ENCODE results near the gene NEURL1.
A peak's percentile ranks its signal among the peaks of the same experiment; 100 is the strongest.
"Not testable (repeated sequence)": the region's sequence is repeated elsewhere in the genome, so short reads cannot be mapped to it uniquely, and the experiment has no call there.

The NEURL1 gene

DNA sequence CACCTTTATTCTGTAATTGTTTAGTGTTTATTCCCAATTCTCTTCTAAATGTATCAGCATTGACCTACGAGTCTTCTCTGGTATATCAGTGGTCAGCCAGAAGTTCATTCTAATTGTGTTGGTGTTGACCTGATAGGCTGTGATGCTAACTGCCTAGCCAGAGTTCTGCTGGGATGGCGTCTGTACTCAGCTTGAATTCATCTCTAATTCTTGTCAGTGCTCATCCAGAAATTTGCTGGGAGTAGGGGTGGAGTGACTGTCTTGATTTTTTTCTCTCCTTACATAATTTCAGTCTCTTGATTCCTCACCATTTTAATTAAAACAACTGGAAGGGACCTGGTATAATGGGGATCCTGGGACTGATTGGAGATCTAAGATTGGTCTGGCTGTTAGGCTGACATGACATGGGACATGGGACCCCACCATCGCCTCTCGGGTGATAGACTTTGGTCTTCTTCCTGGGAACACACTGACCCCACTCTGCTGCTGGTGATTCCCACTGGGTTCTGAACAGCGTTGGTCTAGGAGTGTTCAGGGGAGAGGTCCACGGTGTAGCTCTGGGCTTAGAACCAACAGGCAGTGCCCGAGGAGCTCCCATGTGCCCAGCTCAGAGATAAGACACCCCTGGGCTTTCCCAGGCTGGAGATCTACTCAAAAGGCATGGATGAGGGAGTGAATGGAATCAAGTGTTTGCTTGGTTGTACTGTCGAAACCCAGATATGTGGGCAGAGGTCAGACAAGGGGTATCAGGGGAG lies 3.8 kb downstream of the NEURL1 start:
- DNase-seq, result no peak

DNA sequence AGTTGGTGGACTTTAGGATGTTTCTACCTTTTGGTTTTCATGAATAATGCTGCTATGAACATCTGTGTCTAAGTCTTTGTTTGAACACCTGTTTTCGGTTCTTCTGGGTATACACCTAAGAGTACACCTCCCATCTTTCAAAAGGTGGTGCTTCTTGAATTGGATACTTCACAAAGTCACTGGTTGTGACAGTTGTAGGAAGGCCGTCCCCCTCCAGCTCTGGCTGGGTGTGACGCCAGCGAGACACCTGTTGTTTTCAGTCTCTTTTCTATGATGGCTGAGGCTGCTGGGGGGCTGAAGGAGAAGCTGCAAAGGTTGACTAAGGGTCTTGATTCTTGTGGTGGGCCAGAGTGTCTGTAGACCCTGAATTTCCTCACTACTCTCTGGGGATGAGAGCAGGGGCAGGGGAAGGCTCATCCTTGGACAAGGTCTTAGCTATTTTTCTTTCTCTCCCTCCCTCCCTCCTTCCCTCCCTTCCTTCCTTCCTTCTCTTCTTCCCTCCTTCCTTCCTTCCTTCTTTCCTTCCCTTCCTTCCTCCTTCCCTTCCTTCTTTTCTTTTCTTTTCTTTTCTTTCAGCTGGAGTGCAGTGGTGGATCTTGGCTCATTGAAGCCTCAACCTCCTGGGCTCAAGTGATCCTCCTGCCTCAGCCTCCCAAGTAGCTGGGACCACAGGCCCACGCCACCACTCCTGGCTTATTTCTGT lies 5.6 kb downstream of the NEURL1 start:
- DNase-seq, result no peak

DNA sequence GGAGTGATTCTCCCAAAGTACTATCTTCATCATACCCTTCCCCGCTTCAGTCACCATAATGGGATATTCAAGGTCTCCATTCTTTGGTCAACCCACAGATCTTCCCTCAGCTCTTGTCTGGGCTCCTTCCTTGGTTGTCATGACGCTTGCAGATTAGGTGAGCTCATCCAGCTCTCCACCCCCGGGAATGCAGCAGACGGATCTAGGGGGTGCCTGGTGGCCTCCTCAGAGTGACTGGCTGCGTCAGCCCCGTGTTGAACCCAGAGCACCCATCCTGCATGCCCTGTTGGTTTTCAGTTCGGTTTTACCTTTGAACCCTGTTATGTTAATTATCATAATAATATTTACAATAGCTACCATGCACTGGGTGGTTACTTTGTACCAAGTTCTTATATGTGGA lies 6.4 kb downstream of the NEURL1 start:
- no peak for DNase-seq

DNA sequence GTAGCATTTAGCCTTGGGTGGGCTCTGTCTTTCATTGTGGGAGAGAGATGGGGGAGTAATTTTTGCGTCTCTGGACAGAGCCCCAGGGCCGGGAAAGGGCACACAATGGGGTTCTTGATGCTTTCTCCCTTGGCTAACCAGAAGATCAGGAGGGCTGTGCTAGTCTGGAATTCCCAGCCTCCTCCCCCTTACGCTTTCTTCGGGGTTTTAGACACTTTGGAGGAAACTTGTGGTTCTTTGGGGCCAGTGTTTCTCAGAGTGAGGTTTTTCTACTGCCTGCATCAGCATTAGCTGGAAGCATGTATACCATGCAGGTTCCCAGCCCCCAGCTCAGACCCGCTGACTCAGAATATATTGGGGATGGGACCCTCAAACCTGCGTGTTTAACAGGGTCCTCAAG lies 7.0 kb downstream of the NEURL1 start:
- DNase-seq, result no peak

DNA sequence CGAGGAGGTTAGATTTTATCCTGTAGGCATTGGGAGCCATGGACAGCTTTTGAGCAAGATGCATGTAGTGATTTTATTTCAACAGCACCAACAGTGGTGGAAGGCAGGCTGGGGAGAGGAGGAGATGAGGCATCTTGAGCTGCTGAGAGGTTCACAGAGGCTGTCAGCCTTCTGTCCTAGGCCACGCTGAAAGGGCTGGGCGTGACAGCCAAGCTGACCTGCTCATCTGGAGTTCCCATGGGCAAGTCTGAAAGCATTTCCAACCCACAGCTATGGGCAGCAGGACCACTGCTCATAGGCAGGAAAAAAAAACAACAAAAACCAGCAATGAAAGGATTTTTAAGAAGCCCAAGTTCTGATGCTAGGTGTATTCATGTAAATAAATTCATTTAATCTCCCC lies 7.7 kb downstream of the NEURL1 start:
- no peak for DNase-seq

DNA sequence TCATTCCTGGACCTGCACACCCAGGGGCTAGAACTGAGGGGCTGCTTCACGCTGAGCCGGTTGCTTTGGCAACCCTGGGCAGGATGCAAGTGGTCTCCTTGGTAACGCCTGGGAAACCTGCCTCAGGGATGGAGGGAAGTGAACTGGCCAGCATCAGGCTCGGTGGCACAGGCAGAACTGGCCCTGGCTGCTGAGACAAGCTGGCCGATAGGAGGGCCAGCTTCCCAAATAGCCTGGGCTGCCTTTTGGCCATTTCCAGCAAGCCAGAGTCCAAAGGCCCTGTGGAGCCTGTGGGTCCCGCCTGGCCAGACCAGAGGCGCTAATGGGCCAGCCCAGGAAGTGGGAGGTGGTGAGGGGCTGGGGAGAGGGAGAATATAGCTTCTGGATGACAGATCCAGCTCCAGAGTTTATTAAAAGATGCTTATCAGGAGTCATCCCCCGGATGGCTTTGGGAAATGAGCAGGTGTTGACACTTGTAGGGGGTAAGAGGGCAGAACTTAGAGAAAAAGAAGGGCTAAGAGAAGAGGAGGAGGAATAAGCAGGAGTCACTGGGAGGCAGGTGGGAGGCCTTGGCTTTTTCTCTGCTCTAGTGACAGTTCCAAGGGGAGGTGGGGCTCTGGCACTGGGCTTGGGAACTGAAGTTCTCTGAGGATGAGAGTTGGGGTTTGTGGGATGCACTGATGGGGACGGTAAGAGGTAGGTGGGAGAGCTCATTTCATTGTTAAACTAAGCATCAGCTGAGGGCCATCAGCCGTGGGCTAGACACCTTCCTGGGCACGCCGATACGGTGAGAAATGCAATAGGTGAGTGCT lies 9.6 kb downstream of the NEURL1 start:
- DNase-seq, result peak; percentile 65 to 72

DNA sequence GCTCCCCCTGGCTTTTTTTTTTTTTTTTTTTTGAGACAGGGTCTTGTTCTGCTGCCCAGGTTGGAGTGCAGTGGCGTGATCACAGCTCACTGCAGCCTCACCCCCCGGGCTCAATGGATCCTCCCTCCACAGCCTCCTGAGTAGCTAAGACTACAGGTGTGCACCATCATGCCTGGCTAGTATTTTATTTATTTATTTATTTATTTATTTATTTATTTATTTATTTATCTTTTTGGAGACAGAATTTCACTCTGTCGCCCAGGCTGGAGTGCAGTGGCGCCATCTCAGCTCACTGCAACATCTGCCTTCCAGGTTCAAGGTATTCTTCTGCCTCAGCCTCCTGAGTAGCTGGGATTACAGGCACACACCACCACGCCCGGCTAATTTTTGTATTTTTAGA lies 10.3 kb downstream of the NEURL1 start:
- DNase-seq, result not testable (repeated sequence)

DNA sequence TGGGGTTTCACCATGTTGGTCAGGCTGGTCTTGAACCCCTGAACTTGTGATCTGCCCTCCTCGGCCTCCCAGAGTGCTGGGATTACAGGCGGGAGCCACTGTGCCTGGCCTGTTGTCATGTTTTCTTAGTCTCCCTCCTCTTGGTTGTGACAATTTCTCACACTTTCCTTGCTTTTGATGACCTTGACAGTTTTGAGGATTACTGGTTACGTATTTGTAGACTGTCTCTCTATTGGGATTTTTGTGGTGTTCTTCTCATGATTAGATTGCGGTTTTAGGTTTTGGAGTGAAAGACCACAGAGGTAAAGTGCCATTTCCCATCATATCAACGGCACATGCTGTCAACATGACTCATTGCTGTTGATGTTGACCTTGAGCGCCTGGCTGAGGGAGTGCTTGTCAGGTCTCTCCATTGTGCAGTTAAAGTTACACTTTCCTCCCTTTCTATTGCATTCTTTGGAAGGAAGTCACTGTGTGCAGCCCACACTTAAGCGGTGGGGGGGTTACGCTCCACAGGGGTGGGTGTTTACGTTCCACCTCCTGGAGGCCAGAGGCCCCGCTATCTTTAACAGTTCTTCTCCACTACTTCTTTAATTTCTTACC lies 10.8 kb downstream of the NEURL1 start:
- DNase-seq, result no peak

DNA sequence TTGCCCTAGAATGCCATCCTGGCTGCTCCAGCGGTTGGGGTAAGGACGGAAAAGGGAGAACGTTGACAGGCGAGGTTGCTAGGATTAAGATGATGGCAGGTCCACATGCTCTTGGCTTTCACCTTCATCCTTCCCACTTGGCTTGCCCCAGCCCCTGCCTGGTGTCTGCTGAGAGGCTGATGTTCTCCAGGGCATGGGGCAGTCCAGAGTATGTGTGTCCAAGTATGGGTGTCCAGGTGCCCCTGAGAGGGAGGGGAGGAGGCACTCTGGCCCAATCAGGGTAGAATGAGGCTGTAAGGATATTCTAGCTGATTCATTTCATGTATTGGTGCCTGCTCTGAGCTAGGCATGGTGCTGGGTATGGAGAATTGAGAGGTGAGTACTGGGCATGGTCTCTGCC lies 12.6 kb downstream of the NEURL1 start:
- no peak for DNase-seq

DNA sequence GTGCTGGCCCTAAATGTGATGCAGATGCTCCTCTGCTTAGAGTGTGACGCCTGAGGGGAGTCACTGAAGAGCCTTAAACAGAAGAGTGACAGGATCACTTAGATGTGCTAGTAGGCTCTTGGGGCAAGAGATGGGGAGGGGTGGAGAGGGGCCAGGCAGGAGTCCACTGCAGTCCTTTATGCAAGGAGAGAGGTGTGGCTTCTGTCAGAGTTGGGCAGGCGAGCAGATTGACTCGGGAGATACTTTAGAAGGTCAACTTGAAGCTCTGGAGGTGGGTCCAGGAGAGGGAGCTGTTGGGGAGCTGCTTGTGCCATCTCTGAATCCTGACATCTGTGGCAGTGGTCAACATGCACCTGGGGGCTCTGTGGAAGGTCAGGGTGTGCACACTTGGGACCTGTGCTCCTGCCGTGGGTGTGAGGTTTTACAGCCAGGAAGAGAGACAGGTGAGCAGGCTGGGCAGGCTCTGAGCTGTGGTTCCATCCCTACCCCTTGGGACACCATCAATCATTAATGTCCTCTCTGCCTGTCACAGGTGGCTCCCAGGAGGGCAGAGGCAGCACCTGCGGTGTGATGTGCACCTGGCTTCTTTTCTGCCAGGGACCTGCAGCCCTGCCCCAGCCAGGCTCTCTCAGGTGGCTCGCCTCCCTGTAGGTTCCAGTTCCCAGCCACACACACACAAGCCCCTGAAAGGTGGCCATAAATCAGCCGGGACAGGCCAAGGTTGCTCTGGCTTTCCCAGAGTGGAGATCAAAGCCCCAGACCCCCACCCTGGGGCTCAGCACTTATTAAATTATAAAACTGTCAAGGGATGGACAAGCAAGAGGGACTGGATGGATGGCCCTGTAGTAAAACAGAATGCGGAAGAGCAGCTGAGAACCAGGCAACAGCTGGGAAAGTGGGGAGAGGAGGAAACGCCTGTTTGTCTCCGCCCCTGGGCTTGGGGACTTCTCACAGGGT lies 14.0 kb downstream of the NEURL1 start:
- no peak for DNase-seq

DNA sequence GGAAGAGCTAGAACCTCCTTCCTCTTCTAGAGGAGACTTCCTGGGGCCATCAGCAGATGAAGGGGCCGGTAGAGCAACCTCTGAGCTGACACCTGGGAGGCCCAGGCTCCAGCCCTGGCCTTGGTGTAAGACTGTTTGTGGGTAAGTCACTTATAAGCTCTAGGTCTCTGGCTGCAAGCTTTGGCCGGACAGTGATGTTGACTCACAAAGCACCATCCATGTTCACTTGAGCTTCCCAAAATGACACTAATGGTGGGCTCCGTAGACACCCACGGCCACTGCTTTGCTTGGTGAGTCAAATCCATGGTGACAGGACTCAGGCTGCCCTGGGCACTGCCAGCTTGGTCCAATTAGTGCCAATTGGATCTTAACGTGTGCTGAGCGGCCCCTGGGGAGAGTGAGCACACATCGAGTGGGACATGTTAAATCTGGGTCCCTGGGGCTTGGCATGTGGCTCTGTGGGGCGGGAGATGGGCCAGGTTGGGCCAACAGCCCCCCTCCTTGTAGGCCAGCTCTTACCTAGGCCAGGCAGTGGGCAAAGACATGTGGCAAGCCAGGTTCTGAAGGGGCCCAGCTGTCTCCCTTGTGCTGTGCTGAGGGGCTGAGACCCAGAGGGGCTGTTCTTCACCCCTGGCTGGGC lies 16.7 kb downstream of the NEURL1 start:
- DNase-seq, result no peak

DNA sequence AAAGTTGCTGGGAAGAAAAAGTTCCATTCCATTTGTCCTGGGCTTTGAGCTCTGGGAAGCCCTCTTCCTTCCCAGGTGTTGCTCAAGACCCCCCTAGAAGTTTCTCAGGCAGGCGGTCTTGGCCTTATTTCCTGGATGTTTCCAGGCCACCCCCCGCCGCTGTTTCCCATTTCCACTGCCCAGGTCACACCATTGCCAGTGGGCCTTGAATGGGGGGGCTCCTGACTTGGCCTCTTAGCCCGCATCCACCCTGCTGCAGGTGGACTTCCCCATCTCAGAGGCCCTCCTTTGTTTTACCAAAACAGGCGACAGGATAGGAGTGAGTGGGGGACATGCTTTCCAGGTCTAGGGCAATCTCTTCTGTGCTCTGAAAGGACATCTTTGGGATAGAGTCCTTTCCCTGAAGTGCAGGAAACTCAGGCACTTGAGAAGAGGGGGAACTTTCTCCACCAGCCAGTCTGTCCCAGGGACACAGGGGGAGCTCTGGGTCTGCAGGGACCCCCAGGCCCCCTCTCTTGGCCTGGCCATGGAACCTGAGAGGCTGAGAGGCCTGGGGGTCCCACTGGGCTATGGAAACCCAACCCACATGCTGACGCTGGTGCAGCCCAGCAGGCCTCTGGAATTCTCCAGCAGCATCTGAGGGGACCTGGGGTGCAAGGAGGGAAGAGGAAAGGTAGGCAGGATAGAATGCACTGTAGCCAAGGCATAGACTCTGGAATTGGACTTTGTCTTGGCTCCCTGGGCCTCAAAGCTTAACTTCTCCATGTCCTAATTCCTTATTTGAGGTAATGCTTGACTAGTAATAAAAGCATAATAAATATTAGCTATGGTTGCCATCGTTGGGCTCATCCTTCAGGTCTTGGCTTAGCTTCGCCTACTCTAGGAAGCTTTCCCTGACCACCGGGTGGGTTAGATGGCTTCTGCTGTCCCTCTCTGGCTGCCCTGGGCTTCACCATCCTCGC lies 17.6 kb downstream of the NEURL1 start:
- DNase-seq, result no peak

DNA sequence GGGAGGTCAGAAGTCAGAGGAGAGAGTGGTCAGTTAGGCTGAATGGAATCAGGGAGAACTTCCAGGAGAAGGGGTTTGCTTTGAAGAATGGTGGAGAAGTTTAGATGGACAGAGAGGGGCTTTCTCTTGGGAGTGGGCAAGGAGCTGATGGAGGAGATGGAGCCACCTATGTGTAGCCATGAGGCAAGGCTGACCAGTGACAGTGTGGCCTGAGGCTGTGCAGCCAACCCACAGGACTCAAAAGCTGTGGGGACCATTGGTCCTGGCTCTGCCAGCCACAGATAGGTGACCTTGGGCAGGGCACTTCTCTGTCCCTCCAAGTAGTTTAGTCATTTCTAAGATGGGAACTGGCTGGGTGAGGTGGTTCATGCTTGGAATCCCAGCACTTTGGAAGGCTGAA lies 18.7 kb downstream of the NEURL1 start:
- no peak for DNase-seq

DNA sequence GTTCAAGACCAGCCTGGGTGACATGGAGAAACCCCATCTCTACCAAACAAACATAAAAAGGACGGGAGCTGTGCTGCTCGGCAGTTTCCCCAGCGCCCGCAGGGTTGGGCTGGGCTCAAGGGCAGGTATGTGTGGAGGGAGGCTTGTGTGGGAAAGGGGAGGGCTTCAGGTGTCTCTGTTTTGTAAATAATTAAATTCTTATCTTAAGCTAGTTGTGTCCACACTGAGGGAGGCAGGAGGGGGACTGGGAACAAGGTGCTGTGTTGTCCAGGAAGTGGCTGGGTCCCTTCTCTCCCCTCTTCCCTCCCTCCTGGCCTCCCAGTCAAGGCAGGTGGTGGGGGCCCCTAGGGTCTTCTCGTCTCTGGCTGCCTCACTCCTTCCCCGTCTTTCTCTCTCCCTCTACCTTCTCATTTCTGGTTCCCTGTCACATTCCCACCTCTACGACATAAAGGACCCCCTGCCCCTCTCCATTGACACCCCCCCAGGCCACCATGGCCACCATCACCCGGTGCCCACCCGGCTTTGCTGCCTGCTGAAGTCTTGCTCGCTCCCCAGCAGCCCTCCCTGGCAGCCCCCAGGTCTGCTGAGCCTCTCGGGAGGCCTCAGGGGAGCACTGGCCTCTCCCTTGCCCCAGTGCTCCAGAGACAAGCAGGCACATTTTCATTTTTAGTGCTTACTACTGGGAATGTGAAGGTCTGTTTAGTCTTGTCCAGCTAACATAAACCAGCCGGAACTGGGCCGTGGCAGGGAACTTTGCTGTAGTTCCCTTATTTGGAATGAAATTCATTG lies 19.3 kb downstream of the NEURL1 start:
- DNase-seq, result no peak

DNA sequence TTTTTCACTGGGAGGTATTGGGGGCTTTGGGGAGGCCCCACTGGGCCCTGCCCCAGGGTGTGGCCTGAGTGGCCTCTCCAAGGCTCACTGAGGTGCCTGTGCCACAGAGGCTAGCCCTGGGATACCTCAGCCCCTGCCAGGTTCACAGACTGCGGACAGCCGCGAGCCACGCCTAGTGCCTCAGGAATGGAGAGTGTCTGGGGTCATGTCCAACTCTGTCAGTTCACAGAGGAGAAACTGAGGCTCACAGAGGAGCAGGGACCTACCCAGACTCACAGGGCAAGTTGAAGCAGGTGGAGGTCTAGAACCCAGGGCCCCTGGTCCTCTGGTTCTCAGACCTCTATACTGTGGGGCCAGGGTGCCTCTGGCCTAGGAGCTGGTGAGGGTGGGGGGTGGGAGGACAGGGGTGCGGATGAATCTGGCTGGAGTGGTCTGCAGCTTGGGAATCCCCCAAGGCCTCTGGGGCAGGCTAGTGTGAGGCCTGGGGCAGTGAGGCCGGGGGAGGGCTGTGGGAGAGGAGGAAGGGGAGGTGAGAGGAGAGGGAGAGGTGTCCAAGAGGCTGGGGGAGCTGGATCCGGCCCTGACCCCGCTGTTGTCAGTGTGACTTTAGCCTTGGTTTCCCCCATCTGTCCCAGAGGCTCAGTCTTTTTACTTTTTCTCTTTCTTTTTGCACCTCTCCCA lies 20.0 kb downstream of the NEURL1 start:
- DNase-seq, result no peak

DNA sequence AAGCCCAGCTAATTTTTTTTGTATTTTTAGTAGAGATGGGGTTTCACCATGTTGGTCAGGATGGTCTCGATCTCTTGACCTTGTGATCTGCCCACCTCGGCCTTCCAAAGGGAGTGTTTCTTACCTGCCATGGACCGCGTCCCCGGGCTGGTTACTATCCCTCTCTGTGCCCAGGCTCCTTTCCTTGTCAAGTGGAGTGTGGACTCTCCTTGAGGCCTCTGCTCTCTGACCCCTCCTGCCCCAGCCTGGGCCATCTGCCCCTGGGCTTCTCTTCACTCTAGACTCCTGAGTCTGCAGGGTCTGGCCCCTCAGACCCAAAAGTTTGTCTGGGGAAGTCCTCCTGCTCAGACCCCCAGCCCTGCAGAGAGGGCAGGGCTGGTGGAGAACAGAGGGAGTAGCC lies 20.7 kb downstream of the NEURL1 start:
- DNase-seq, result no peak

DNA sequence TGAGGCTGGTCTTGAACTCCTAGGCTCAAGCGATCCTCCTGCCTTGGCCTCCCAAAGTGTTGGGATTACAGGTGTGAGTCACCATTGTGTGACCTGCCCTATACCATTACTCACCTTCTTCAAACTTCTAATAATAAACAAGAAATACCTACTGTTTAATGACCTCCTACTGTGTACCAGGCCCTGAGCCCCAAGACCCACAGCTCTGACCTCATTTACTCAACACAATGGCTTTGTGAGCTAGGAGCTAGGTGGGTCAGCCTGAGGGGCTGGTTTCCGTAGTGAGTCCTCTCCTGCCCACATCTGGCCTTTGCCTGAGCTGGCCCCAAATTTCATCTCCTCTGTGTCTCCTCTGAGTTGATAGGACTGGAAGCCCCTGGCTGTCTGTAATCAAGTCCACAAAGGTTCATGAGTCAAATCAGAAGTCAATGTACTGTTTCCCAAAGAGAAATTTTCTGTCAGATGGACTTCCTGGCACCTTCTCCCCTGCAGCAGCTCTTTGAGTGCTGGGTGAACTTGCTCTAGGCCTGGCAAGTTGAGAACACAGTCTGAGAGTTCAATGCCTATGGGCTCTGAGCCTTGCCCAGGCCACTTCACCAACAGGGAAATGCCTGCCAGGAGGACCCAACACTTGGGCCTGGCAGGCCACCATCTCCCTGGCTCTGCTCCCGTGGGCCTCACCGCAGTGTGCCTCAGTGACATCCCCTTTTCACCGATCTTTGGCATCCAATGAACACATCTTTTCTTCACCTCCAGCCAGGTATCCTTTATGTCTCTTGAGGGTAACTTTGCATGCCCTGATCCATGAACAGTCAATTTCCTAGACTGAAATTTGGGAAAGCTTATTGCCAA lies 24.0 kb downstream of the NEURL1 start:
- DNase-seq, result no peak

DNA sequence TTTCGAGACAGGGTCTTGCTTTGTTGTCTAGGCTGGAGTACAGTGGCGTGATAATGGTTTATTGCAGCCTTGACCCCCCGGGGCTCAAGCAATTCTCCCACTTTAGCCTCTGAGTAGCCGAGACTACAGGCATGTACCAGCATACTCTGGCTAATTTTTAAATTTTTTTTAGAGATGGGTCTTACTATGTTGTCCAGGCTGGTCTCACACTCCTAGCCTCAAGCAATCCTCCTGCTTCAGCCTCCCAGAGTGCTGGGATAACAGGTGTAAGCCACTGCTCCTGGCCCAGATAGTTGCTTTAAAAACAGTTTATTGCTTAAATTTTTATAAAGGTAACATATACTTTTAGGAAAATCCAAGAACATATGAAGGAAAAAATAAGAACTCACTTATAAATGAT lies 26.3 kb downstream of the NEURL1 start:
- no peak for DNase-seq

All from cerebellar nuclear complex (tissue), 1 donor.